GM18873 (cell line): ENCODE data around the gene FEM1A.
"Not testable (repeated sequence)": the region's sequence is repeated elsewhere in the genome, so short reads cannot be mapped to it uniquely, and the experiment has no call there.

Experiments used
- ATAC-seq: cut with Tn5 transposase; IDR thresholded peaks from one replicate; pipeline ENCODE4 v1.9.1; 2021; ENCODE audit warnings: mild to moderate bottlenecking, moderate library complexity, moderate number of reproducible peaks; ENCODE audit not compliant: unreplicated experiment, low FRiP score

FEM1A gene

GRCh38 chr19:4807188-4807587, 15.7 kb downstream of the FEM1A start:
- no peak for ATAC-seq

GRCh38 chr19:4811328-4812131, 20.0 kb downstream of the FEM1A start:
- ATAC-seq: no peak

- ATAC-seq: no peak
Observed at GRCh38 chr19:4814625-4815425, 23.3 kb downstream of the FEM1A start.

- no peak for ATAC-seq
Observed at GRCh38 chr19:4815426-4816201, 24.1 kb downstream of the FEM1A start.

- no peak for ATAC-seq
Observed at GRCh38 chr19:4816202-4816949, 24.8 kb downstream of the FEM1A start.

- no peak for ATAC-seq
Observed at GRCh38 chr19:4816950-4817278, 25.4 kb downstream of the FEM1A start.

- no peak for ATAC-seq
Observed at GRCh38 chr19:4817467-4818277, 26.1 kb downstream of the FEM1A start.

- no peak for ATAC-seq
Observed at GRCh38 chr19:4821265-4821664, 29.7 kb downstream of the FEM1A start.

- ATAC-seq: not testable (repeated sequence)
Observed at GRCh38 chr19:4822354-4822753, 30.8 kb downstream of the FEM1A start.

- ATAC-seq: no peak
Observed at GRCh38 chr19:4823577-4823976, 32.0 kb downstream of the FEM1A start.

GRCh38 chr19:4829001-4829712, 37.6 kb downstream of the FEM1A start:
- no peak for ATAC-seq

GRCh38 chr19:4830332-4830731, 38.8 kb downstream of the FEM1A start:
- no peak for ATAC-seq

GRCh38 chr19:4830768-4831265, 39.3 kb downstream of the FEM1A start:
- no peak for ATAC-seq

- peak; percentile 60 for ATAC-seq
Observed at GRCh38 chr19:4831304-4831978, 39.9 kb downstream of the FEM1A start, which contains the start of gene TICAM1. TSS of gene TICAM1 (minus strand) at chr19:4831712. CDS start at chr19:4818377, 13,335 bp downstream.

GRCh38 chr19:4831979-4832340, 40.4 kb downstream of the FEM1A start:
- not testable (repeated sequence) for ATAC-seq

GRCh38 chr19:4832776-4833175, 41.2 kb downstream of the FEM1A start:
- no peak for ATAC-seq

- ATAC-seq: no peak
Observed at GRCh38 chr19:4839192-4839591, 47.7 kb downstream of the FEM1A start.

GRCh38 chr19:4843647-4843965, 52.1 kb downstream of the FEM1A start:
- no peak for ATAC-seq
